Upper lobe of left lung (tissue), 4 donors: Measurements from ENCODE around the gene OSBP2.

Source experiments
- POLR2A ChIP-seq, 4 donors: fragments of 450-650 bp; IDR thresholded peaks; one replicate each; pipeline ENCODE4 v1.5.1; 2016 to 2017; ENCODE audit warnings: antibody characterized with exemption in 4 of 4, mild to moderate bottlenecking in 2 of 4
- TF ChIP-seq, protein P1 (sequence below), 6 experiments: fragments of 450-650 bp in 4 of 6; fragments of 200-600 bp in 2 of 6; sonication (generic) in 2 of 6; IDR thresholded peaks; one replicate each; pipeline ENCODE4 v1.5.1; 2016 to 2019; ENCODE audit warnings: antibody characterized with exemption in 6 of 6

DNA sequence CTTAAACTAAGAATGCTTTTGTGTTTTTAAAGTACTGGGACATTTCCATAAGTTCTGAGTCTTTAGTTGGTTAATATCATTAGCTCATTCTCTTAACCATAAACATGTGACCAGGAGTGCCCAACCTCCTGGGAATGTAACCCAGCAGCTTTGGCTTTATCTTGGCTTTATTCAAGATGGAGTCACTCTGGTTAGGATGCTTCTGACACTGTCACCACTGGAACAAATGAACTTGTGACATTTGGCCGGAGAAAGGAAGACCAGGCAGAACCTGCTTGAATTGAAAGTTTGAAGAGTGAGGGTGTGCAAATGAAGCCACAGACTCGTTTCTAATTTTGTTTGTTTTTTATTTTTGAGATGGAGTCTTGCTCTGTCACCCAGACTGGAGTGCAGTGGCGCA, 54.6 kb downstream of the OSBP2 start:
- TF ChIP-seq, protein P1, sequence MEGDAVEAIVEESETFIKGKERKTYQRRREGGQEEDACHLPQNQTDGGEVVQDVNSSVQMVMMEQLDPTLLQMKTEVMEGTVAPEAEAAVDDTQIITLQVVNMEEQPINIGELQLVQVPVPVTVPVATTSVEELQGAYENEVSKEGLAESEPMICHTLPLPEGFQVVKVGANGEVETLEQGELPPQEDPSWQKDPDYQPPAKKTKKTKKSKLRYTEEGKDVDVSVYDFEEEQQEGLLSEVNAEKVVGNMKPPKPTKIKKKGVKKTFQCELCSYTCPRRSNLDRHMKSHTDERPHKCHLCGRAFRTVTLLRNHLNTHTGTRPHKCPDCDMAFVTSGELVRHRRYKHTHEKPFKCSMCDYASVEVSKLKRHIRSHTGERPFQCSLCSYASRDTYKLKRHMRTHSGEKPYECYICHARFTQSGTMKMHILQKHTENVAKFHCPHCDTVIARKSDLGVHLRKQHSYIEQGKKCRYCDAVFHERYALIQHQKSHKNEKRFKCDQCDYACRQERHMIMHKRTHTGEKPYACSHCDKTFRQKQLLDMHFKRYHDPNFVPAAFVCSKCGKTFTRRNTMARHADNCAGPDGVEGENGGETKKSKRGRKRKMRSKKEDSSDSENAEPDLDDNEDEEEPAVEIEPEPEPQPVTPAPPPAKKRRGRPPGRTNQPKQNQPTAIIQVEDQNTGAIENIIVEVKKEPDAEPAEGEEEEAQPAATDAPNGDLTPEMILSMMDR (IDR thresholded peaks at IDR 0.05), result no peak
- no peak for TF ChIP-seq POLR2A (IDR thresholded peaks at IDR 0.05)
